GM06990 (cell line): ENCODE measurements around the gene TMEM244.
"Not testable (repeated sequence)": the region's sequence is repeated elsewhere in the genome, so short reads cannot be mapped to it uniquely, and the experiment has no call there.

Source experiments
- DNase-seq: peaks from one replicate; pipeline ENCODE4 v3.0.0-alpha.2; 2011; ENCODE audit not compliant: insufficient read length; ENCODE audit errors: extremely low read depth
- H3K27me3 ChIP-seq: replicated peaks from 2 replicates; pipeline ENCODE4 v1.6.0; 2011; ENCODE audit warnings: low read length; ENCODE audit not compliant: control insufficient read depth, insufficient read depth
- H3K36me3 ChIP-seq: 2 replicates; pipeline ENCODE4 v1.5.1; 2011; ENCODE audit warnings: low read length; ENCODE audit not compliant: control insufficient read depth, insufficient read depth
- H3K4me3 ChIP-seq: replicated peaks from 2 replicates; pipeline ENCODE4 v1.5.1; 2011; ENCODE audit warnings: low read depth, mild to moderate bottlenecking, control low read depth, low read length
- TF ChIP-seq, protein P1 (sequence below): IDR thresholded peaks from 2 replicates; pipeline ENCODE4 v1.5.1; 2011; ENCODE audit warnings: low read length, control low read depth, mild to moderate bottlenecking, inconsistent platforms; ENCODE audit not compliant: insufficient read depth, poor library complexity, severe bottlenecking

The TMEM244 gene

DNA sequence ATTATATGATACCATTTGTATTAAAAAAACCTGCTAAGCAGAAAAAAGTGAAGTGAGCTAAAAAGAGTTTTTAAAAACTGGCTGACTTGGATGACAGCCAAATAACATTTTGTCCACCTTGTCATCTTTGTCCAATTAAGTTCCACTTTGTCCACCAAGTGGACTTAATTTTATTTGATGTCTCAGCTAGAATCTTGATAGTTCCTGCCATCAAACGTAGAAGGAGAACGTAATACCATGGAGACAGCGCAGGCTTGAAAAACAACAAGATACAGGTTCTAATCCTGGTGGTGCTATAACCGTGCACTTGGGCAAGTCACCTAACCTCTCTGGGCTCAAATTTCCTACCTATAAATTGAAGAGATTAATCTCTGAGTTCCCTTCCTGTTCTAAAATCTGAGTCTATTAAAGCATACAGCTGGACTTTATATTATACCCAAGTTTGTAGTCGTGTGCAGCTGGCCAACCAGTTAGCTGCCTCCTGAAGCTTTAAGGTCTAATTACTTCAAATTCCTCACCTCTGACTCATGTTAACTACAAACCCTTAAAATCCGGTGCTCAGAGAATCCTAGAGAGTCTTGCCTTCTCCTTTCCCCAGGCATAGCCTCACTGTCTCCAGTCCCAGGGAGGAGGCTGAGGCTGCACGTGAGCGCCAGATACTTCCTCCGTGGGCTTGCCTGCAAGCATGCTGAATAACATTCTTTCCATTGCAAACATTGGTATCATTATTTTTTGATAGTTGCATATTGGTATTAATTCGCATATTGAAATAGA, 16.8 kb downstream of the TMEM244 start:
- H3K4me3 ChIP-seq = no peak overlapping the region
- no peaks in the 10 kb centered on the region for H3K36me3 ChIP-seq
- no peaks in the 10 kb centered on the region; the same call in 1 of the 2 replicates for H3K27me3 ChIP-seq
- no peak for DNase-seq
- TF ChIP-seq, protein P1, sequence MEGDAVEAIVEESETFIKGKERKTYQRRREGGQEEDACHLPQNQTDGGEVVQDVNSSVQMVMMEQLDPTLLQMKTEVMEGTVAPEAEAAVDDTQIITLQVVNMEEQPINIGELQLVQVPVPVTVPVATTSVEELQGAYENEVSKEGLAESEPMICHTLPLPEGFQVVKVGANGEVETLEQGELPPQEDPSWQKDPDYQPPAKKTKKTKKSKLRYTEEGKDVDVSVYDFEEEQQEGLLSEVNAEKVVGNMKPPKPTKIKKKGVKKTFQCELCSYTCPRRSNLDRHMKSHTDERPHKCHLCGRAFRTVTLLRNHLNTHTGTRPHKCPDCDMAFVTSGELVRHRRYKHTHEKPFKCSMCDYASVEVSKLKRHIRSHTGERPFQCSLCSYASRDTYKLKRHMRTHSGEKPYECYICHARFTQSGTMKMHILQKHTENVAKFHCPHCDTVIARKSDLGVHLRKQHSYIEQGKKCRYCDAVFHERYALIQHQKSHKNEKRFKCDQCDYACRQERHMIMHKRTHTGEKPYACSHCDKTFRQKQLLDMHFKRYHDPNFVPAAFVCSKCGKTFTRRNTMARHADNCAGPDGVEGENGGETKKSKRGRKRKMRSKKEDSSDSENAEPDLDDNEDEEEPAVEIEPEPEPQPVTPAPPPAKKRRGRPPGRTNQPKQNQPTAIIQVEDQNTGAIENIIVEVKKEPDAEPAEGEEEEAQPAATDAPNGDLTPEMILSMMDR = no peak

DNA sequence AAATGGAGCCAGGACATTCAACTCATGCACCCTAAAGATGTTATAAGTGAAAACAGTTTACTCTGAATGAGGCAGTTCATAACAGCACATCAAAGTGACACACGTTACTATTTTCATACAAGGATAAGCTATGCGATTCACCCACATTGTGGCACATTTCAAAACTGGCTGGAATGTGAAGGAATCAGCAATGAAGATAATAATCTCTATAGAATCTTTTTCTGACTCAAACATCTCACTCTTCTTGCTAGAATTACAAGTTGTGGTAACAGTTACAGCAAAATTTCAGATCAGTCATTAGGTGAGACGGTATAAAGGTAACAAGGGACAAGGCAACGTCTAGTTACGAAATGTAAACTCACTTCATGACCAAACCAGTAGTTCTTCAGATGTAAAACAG, 17.5 kb downstream of the TMEM244 start:
- TF ChIP-seq, protein P1 = no peak
- Histone ChIP-seq H3K27me3 (no peaks in the 10 kb centered on the region; the same call in 1 of the 2 replicates), H3K36me3 (no peaks in the 10 kb centered on the region), H3K4me3 (no peak overlapping the region)
- DNase-seq = no peak

DNA sequence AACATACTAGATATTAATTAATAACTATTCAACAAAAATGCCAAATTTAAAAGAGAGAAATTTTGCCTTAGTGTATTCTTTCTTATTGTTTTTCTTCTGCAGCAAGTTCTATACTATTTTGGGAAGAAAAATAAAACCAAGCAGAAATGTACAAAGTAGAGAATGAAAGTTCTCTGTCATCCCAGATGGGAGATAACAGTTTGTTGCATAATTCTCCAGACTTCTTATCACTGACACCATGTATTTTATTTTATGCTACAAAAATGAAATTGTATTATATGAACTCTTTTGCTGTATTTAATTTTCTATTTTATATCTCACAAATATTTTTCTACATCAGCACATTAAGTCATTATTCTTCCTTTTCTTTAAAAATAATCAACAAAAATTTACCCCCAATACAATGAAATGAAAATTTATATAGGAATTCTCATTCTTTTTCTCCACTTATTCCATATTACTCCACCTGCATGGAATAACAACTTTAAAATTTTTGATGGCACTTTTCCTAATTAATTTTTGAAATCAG, 18.2 kb downstream of the TMEM244 start:
- H3K36me3 ChIP-seq = no peaks in the 10 kb centered on the region
- no peak for DNase-seq
- TF ChIP-seq, protein P1 = no peak

DNA sequence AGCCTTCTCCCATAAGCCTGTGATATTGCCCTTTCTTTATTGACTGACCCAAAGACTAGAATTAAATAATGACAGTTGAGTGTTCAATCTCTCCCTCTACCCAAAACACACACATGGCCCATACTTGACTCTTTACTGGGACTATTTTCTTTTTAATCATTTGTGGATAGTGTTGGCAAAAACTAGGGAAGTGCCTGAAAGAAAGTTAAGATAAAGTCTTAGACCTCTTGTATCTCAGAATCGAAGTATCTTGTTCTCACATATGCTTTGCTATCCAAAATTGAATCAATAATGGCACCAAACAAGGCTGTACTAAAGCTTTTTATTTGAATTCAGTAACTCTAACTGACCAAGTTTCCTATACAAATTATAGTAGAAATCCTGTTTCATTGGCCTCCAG, 19.0 kb downstream of the TMEM244 start:
- Histone ChIP-seq H3K27me3 (no peaks in the 10 kb centered on the region), H3K4me3 (no peak overlapping the region), H3K36me3 (no peaks in the 10 kb centered on the region)
- TF ChIP-seq, protein P1 = no peak
- no peak for DNase-seq

More for the DNA sequence above, 18.2 kb downstream of the TMEM244 start:
- H3K4me3 ChIP-seq = no peak overlapping the region
- H3K27me3 ChIP-seq = no peaks in the 10 kb centered on the region; the same call in 1 of the 2 replicates

DNA sequence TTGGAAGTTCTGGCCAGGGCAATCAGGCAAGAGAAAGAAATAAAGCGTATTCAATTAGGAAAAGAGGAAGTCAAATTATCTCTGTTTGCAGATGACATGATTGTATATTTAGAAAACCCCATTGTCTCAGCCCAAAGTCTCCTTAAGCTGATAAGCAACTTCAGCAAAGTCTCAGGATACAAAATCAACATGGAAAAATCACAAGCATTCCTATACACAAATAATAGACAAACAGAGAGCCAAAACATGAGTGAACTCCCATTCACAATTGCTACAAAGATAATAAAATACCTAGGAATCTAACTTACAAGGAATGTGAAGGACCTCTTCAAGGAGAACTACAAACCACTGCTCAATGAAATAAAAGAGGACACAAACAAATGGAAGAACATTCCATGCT, 21.6 kb downstream of the TMEM244 start:
- not testable (repeated sequence) for H3K27me3 ChIP-seq, DNase-seq, H3K36me3 ChIP-seq, H3K4me3 ChIP-seq

DNA sequence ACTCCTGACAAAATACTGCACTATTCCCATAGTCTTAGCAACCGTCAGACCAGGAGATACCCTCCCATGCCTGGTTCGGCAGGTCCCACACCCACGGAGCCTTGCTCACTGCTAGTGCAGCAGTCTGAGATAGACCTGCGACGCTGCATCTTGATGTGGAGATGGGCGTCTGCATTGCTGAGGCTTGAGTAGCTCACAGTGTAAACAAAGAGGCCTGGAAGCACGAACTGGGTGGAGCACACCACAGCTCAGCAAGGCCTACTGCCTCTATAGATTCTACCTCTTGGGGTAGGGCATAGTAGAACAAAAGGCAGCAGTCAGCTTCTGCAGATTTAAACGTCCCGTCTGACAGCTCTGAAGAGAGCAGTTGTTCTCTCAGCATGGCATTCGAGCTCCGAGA, 25.4 kb downstream of the TMEM244 start:
- no peak for DNase-seq
- TF ChIP-seq, protein P1 = no peak
- Histone ChIP-seq H3K4me3 (no peak overlapping the region), H3K36me3 (no peaks in the 10 kb centered on the region), H3K27me3 (no peaks in the 10 kb centered on the region)
